WTC11 (cell line): ENCODE results near the gene ZNF608. TPM values are rescaled to one million over a fixed set of nuclear protein-coding genes. Genes with fewer than 3 reads are reported as not detected.

ENCODE experiments used
- ATAC-seq: fragments of 200-7000 bp; cut with Tn5 transposase; 2 replicates; pipeline ENCODE4 v1.10.0; 2021; ENCODE audit warnings: mild to moderate bottlenecking, moderate library complexity
- CTCF ChIA-PET: fragments of 300-600 bp; sonication (Branson Sonifier 250); formaldehyde crosslinking; loops from one replicate; lab custom pipeline; 2021; ENCODE audit warnings: antibody characterized with exemption; lab: Charles Lee
- POLR2A ChIA-PET: fragments of 350-600 bp; sonication (Branson Sonifier 250); formaldehyde crosslinking; loops from one replicate; lab custom pipeline; 2021; ENCODE audit warnings: antibody characterized with exemption; lab: Charles Lee
- DNase-seq: peaks from one replicate; pipeline ENCODE4 v3.0.0; 2021; ENCODE audit warnings: low spot score
- H3K27ac Mint-ChIP-seq: 2 replicates; pipeline ENCODE4 v1.8.0; 2021; ENCODE audit warnings: mixed read lengths
- H3K27me3 Mint-ChIP-seq: 2 replicates; pipeline ENCODE4 v1.8.0; 2021; ENCODE audit warnings: low read depth, mild to moderate bottlenecking, moderate library complexity, mixed read lengths
- H3K36me3 Mint-ChIP-seq: 2 replicates; pipeline ENCODE4 v1.8.0; 2021; ENCODE audit warnings: mixed read lengths
- H3K4me1 Mint-ChIP-seq: 2 replicates; pipeline ENCODE4 v1.8.0; 2022; ENCODE audit warnings: mixed read lengths
- H3K4me3 Mint-ChIP-seq: 2 replicates; pipeline ENCODE4 v1.8.0; 2021; ENCODE audit warnings: mild to moderate bottlenecking, moderate library complexity, mixed read lengths
- H3K9me3 Mint-ChIP-seq: 2 replicates; pipeline ENCODE4 v1.8.0; 2021; ENCODE audit warnings: mixed read lengths
- ARID4B ChIP-seq: sonication (generic); formaldehyde crosslinking; IDR thresholded peaks from 2 replicates; pipeline ENCODE4 v1.8.0; 2023; ENCODE audit warnings: missing genetic modification reagents, mild to moderate bottlenecking, borderline replicate concordance
- ATF6 ChIP-seq: sonication (generic); formaldehyde crosslinking; IDR thresholded peaks from 2 replicates; pipeline ENCODE4 v1.8.1; 2023; ENCODE audit warnings: mild to moderate bottlenecking, missing genetic modification reagents
- E2F4 ChIP-seq: sonication (generic); formaldehyde crosslinking; IDR thresholded peaks from 2 replicates; pipeline ENCODE4 v1.8.1; 2022; ENCODE audit warnings: low read depth, mild to moderate bottlenecking, moderate library complexity, missing genetic modification reagents, borderline replicate concordance
- ESRRA ChIP-seq: sonication (generic); formaldehyde crosslinking; IDR thresholded peaks from 2 replicates; pipeline ENCODE4 v1.8.1; 2022; ENCODE audit warnings: mild to moderate bottlenecking, missing genetic modification reagents, borderline replicate concordance
- FOXJ3 ChIP-seq: sonication (generic); formaldehyde crosslinking; IDR thresholded peaks from 2 replicates; pipeline ENCODE4 v1.9.0; 2021; ENCODE audit warnings: missing genetic modification reagents, mild to moderate bottlenecking, borderline replicate concordance
- FOXK1 ChIP-seq: sonication (generic); formaldehyde crosslinking; IDR thresholded peaks from 2 replicates; pipeline ENCODE4 v1.8.0; 2022; ENCODE audit warnings: mild to moderate bottlenecking, moderate library complexity, missing genetic modification reagents
- FOXP1 ChIP-seq: sonication (generic); formaldehyde crosslinking; IDR thresholded peaks from 2 replicates; pipeline ENCODE4 v1.8.0; 2022; ENCODE audit warnings: missing genetic modification reagents, mild to moderate bottlenecking, moderate library complexity, borderline replicate concordance
- GRHL2 ChIP-seq: fragments of 250-450 bp; sonication (Bioruptor Pico); IDR thresholded peaks from 2 replicates; pipeline ENCODE4 v1.8.0; 2022; ENCODE audit warnings: mild to moderate bottlenecking, moderate library complexity; ENCODE audit not compliant: insufficient replicate concordance, severe bottlenecking
- NFYB ChIP-seq: sonication (generic); formaldehyde crosslinking; conservative IDR thresholded peaks from 2 replicates; pipeline ENCODE4 v1.8.0; 2022; ENCODE audit warnings: low read depth, missing genetic modification reagents
- NR2C2 ChIP-seq: sonication (generic); formaldehyde crosslinking; IDR thresholded peaks from 2 replicates; pipeline ENCODE4 v1.8.0; 2022; ENCODE audit warnings: mild to moderate bottlenecking, missing genetic modification reagents
- RELA ChIP-seq: sonication (generic); formaldehyde crosslinking; IDR thresholded peaks from 2 replicates; pipeline ENCODE4 v1.8.1; 2022; ENCODE audit warnings: missing genetic modification reagents, mild to moderate bottlenecking, borderline replicate concordance
- STAT6 ChIP-seq: sonication (generic); formaldehyde crosslinking; conservative IDR thresholded peaks from 2 replicates; pipeline ENCODE4 v1.8.1; 2023; ENCODE audit warnings: mild to moderate bottlenecking, low read depth, missing genetic modification reagents, moderate library complexity
- ZNF138 ChIP-seq: sonication (generic); formaldehyde crosslinking; conservative IDR thresholded peaks from 2 replicates; pipeline ENCODE4 v1.8.1; 2022; ENCODE audit warnings: mild to moderate bottlenecking, moderate library complexity, missing genetic modification reagents
- ZNF219 ChIP-seq: sonication (generic); formaldehyde crosslinking; IDR thresholded peaks from 2 replicates; pipeline ENCODE4 v1.8.0; 2023; ENCODE audit warnings: missing genetic modification reagents, mild to moderate bottlenecking, borderline replicate concordance
- ZNF232 ChIP-seq: sonication (generic); formaldehyde crosslinking; IDR thresholded peaks from 2 replicates; pipeline ENCODE4 v1.8.0; 2022; ENCODE audit warnings: mild to moderate bottlenecking, missing genetic modification reagents
- ZNF263 ChIP-seq: sonication (generic); formaldehyde crosslinking; IDR thresholded peaks from 2 replicates; pipeline ENCODE4 v1.8.1; 2022; ENCODE audit warnings: low read depth, mild to moderate bottlenecking, moderate library complexity, missing genetic modification reagents
- total RNA-seq: library from RNA; stranded (reverse); gene quantifications from 3 replicates; pipeline ENCODE4 v1.2.3, GENCODE V29; 2021

The ZNF608 gene
- total RNA-seq, 1 experiment from 2014 or later: 40.6 TPM

GRCh38 chr5:124707520-124707919, 38.9 kb downstream of the ZNF608 start:
- ATAC-seq: peak; percentile 11; the same call in 1 of the 2 replicates
- H3K27ac Mint-ChIP-seq: peak overlapping the region; percentile 63
- H3K4me3 Mint-ChIP-seq: peak overlapping the region; percentile 26

GRCh38 chr5:124706729-124707361, 39.6 kb downstream of the ZNF608 start:
- DNase-seq: no peak
- POLR2A ChIA-PET: interaction anchor here (1.1 kb wide), 1 partner anchor 32 kb away, joined by 3 read pairs; no protein-coding TSS in a partner anchor

More at GRCh38 chr5:124707520-124707919, 38.9 kb downstream of the ZNF608 start:
- H3K36me3 Mint-ChIP-seq: no peaks in the 10 kb centered on the region; the same call in 1 of the 2 replicates
- peaks cover 93% of the 10 kb centered on the region for H3K4me1 Mint-ChIP-seq
- DNase-seq: no peak
- H3K27me3 Mint-ChIP-seq: no peaks in the 10 kb centered on the region; the same call in 1 of the 2 replicates
- CTCF ChIA-PET: interaction anchor here (0.6 kb wide), 2 partner anchors 31 to 1836 kb away, joined by 3 to 7 read pairs; no protein-coding TSS in a partner anchor
- H3K9me3 Mint-ChIP-seq: no peaks in the 10 kb centered on the region
- POLR2A ChIA-PET: no interaction called here
- TF ChIP-seq ZNF232 (CRISPR knock-in tag): no peak
- no peak for TF ChIP-seq FOXJ3
- TF ChIP-seq FOXP1: no peak
- no peak for TF ChIP-seq ZNF219 (CRISPR knock-in tag)
- no peak for TF ChIP-seq NFYB
- TF ChIP-seq GRHL2 (CRISPR knock-in tag): no peak
- TF ChIP-seq E2F4 (CRISPR knock-in tag): no peak
- no peak for TF ChIP-seq ATF6 (CRISPR knock-in tag)
- no peak for TF ChIP-seq STAT6 (CRISPR knock-in tag)
- no peak for TF ChIP-seq ESRRA
- no peak for TF ChIP-seq NR2C2

More at GRCh38 chr5:124706729-124707361, 39.6 kb downstream of the ZNF608 start:
- TF ChIP-seq ZNF263 (CRISPR knock-in tag) (peak; percentile 93), ZNF138 (CRISPR knock-in tag) (no peak), RELA (CRISPR knock-in tag) (no peak), FOXK1 (CRISPR knock-in tag) (peak; percentile 30; the same call in 1 of the 2 replicates), ARID4B (CRISPR knock-in tag) (no peak)
- Mint-ChIP-seq H3K4me1 (peaks cover 95% of the 10 kb centered on the region), H3K9me3 (no peaks in the 10 kb centered on the region), H3K36me3 (no peaks in the 10 kb centered on the region; the same call in 1 of the 2 replicates), H3K27me3 (no peaks in the 10 kb centered on the region), H3K27ac (peak overlapping the region; percentile 63), H3K4me3 (peak overlapping the region; percentile 26; the same call in 1 of the 2 replicates)
- CTCF ChIA-PET: interaction anchor here (0.6 kb wide), 1 partner anchor 32 kb away, joined by 3 read pairs; no protein-coding TSS in a partner anchor
- peak; percentile 64 for ATAC-seq
